Right renal cortex interstitium (tissue), 3 donors: ENCODE data around the gene CACHD1. TPM values are rescaled to one million over a fixed set of nuclear protein-coding genes. Genes with fewer than 3 reads are reported as not detected.
"Not testable (repeated sequence)": the region's sequence is repeated elsewhere in the genome, so short reads cannot be mapped to it uniquely, and the experiment has no call there.

Source experiments
- DNase-seq, 3 donors: peaks; one replicate each; pipeline ENCODE4 v3.0.0-alpha.2; 2013; ENCODE audit warnings: low read depth in 3 of 3, low spot score in 2 of 3
- polyA plus RNA-seq, 3 donors: library from polyadenylated mRNA; unstranded; fragments of 120-200 nt; gene quantifications; one replicate each; pipeline ENCODE4 v1.2.1, GENCODE V29; 2013; ENCODE audit not compliant: insufficient read length in 3 of 3

The CACHD1 gene
- polyA plus RNA-seq, 3 donors: 50.7 to 66.3 (median 56.8) TPM

DNA sequence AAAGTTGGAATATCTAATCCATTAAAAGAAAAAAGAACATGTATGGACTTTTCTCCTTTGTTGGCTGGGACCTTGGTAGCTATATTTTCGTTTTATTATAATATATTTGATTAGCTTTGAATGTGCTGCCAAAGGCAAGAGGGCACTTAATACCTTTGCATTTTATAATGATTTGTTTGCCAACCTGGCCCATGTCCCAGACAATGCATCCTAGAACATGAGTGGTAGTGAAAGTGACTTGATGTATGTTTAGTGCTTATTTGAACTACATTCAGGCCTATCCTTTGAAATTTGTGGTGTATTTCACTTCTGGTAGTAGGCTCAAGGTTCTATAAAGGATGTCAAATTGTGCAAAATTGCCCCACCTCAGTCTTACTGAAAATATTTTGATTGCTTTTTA lies 25.9 kb downstream of the CACHD1 start:
- DNase-seq: no peak

DNA sequence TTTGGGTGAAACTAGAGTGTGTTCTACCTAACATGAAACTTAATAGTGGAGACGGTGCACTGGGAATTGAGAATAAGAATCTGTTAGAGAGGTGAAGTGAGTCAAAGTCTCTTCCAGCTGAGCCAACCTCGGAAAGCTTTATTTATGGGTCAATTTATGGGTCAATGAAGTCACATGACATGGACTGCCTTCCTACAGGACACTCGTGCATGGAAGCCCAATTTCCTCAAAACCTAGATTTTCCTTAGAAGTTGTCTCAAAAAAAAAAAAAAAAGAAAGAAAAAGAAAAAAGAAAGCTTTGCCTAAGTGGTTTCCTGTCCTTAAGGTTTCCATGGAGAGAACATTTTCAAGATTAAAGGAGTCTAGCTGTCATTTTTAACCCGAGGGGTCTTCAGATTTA lies 26.7 kb downstream of the CACHD1 start:
- no peak for DNase-seq

DNA sequence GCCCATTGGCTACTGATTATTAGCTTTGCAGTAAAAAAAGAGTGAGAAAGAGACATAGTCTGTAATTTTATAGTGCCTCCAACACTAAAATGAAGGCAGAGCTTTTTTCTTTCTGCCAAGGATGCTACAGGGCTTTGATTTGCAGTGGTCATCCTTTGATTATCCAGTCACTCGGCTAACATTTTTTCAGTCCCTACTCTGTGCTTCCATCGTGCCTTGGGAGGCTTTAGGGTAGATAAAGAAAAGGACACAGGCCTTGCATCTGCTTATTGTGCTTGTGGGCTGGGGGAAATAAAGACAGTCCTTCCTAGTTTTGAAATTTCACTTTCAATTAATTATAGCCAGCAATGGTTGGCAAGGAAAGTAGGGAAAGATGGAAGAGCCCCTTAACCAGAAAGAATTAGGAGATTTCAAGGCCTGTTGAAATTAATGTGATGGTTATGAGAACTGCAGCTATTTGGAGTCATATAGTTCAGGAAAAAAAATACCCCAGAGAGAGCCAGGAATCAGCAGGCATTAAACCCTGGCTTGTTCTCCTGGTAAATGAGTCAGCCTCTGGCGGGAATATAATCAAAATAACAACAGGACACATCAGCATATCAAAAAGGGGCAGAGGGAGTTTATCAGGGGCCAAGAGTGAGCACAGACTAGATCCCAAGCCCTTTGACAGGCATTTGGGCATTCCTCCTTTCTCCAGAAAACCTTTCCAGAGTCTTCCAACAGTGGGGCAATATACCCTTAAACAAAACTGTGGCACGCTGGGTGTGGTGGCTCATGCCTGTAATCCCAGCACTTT lies 27.4 kb downstream of the CACHD1 start:
- no peak for DNase-seq

DNA sequence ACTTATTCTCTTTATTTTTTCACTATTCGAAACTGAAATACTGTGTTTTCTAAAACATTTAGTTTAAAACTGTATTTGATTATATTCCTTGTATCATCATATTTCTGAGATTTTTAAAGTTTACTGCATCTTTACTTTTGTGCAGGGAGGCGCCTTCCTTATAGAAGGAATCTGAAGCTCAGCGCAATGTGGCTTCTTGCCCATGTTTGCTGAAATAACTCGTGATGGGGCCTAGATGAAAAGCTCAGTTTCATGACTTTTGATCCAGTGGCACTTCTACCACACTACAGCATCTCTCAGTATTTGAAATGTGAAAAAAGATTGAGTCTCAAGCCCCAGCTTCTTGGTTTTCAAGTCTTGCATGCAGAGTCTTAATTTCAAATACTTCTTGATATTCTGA lies 28.4 kb downstream of the CACHD1 start:
- no peak for DNase-seq

DNA sequence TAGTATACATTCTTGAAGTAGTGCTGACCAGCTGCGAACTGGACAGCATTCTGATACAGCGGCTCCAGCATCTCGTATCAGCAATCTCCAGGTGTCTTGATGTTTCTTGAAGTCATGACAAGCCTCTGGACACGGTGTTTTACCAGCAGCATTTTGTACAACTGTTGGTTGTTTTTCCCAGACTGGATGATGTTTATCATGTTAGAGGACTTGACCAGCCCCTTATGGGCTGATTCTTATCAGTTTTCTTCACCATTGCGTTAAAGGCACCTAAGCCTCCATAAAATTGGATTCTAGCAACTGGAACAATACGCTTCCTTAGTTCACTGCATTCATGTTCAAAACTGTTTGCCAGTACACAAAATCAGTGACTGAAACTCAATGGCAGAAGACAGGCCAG lies 29.1 kb downstream of the CACHD1 start:
- DNase-seq: no peak

DNA sequence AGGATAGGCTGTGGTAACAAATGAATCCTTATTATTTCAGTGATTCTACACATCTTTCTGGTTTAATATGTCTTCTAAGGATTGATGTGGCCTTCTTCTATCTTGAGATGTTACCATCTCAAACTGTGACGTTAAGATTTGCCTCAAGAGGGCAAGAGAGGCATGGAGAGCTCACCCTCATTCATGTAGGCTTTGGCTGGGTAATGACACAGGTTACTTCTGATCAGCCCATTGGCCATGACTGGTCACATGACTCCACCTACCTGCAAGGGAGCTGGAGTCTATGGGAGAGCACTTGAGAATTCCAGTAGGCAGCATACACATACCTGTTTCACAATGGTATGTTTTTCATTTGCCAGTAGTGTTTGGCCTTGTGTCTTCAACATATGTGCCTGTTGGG lies 30.0 kb downstream of the CACHD1 start:
- DNase-seq: no peak

DNA sequence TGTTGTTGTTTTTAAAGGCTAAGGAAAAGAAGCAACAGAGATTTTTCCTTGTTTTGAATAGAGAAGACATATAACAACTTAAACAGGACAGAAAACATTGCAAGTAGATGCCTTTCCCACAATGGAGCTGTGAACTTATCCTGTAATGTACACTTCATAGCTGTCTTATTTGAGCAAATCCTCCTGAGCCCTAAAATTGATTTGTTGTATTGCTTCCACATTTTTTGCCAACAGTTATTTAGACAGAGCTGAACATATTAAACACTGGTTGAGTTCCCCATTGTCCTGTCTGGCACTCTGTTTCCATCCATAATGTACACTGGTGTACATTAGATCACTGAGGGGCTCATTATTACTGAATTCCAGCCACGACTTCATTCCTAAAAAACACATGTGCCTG lies 32.2 kb downstream of the CACHD1 start:
- DNase-seq: peak in 1 of 3 donors; percentile 47

DNA sequence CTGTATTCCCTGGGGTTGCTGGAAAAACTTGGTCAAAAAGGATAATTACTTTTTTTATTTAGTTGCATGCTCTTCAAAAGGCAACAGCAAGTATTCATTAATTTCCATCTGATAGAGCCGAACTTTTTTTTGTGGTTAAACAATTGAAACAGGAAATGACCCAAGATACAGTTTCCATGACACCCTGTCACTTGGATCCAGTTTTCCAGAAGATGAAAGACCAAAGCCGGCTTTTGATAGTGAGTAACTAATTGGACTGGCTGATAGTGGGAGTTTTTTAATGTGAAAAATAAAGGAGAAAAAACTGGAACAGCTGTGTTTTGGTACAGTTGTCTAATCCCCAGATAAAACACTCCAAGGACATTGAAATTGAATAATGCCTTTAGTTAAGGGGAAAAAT lies 33.0 kb downstream of the CACHD1 start:
- no peak for DNase-seq

DNA sequence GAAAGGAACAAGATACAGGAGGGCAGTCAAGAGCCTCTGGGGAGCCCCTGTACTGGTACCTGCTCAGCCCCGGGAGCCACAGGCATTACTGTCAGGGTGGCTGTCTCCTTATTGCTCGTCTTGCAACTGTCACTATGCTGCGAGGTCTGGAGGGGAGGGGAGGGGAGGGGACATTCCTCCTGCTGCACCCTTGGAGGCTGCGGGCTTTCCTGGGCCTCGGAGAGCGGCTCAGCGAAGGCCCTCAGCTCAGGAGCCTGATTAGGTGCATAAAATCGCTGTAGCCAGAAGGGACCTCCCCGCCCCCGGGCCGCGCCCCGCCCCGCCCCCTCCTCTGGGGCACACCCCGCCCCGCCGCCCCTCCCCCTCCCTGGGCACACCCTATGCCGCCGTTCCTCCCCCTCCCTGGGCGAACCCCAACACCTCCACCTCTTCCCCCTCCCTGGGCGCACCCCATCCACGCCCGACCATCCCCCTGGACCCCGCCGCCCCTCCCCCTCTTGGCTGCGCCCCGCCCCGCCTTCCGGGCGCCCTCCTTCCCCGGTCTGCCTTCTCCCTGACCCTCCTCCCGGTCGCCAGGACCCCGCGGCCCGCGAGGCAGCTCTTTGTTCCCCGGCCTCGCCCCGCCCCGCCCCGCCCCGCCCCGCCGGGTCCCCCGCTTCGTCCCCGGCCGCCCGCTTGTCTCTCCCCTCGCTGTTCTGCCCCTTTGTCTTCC lies 35.5 kb downstream of the CACHD1 start:
- DNase-seq: no peak

DNA sequence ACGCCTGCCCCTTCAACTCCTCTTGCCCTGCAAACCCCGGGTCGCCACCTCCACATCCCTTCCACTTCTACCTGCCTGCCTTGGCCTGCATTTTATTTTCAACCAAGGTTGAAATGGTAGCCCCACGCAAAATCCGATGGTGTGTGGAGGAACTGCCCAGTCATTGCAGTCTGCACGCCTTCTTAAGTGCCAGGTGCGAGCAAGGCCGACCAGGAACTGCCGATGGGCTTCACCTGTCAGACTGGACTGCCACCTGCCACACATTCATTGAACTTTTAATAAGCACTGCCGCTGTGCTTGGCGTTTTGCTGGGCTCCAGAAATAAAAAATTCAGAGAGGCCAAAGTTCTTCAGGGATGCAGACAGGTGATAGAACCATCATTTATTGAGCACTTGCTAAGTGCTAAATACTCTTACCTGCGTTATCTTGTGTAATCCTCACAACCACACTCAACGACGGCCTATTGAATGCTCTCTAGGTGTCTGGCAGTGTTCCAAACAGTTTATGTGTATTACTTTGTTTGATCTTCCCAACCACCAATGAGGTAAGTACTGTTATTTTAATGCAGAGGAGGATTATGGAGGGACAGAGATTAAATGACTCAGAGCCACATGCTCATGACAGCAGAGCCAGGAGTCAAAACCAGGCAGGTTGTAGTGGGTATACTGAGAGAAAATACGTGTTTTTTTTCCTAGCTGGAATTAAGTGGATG lies 36.2 kb downstream of the CACHD1 start:
- DNase-seq: no peak

DNA sequence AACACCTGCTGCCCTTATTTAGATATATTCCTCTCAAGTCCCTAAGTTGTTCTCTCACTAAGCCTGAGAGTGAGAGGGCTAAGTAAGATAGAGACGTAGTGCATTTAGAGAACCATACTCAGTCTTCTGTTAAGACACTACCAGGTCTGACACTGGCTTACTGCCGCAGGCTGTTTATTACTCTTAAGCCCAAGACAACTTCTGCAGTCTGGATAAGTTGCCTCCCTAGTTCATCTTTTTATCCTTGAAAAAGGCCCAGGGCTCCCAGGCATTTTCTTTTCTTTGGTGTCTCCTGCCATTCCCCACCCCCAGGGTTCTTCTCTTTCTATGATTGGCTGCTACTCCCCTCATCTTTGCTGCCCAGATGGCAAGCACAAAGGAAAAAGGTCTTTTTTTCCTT lies 38.7 kb downstream of the CACHD1 start:
- DNase-seq: no peak

DNA sequence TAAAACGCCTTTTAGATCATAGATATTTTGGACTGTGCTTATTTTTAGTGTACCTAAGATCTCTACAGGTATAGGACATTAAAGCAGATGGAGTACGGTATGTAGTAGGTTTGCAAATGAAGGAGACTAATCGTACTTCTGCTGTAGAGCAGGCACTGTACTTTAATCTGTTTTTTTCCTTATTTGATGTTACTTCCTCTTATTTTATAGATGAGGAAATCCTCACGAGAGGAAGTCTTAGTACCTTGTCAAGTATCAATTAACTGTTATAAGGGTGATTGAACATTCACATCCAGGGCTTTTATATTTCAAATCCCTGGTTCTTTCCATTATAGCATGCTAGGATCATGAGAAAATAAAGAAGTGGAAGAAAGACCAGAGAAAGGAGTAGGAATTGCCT lies 41.1 kb downstream of the CACHD1 start:
- no peak for DNase-seq

DNA sequence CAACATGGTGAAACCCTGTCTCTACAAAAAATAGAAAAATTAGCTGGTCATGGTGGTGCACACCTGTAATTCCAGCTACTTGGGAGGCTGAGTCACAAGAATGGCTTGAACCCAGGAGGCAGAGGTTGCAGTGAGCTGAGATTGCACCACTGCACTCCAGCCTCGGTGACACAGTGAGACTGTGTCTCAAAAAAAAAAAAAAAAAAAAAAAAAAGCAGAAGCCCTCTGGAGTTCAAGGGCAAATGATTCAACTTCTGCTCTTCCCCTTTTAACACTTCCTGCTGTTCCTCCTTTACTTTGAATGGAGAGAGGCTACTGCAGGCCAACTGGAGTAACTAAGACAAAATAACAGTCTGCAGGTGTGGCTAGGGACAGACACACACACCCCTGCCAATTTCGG lies 42.3 kb downstream of the CACHD1 start:
- not testable (repeated sequence) for DNase-seq

DNA sequence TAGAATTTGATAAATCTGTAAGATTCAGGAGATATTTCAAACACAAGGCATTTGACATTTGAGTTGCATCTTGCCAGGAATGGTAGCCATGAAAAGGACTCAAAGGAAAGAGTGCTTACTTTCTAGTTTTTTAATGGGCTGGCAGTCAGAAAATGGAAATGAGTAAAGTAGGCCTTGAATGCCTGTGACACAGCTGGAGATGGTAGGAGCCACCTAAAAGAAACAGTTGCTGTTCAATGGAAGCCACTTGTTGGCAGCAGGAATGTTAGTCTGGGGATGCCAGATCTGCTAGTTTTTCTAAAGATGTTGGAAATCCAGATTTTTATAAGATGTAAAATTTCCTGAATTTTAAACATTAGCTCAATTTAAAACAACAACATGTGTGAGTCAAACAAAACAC lies 43.6 kb downstream of the CACHD1 start:
- no peak for DNase-seq

DNA sequence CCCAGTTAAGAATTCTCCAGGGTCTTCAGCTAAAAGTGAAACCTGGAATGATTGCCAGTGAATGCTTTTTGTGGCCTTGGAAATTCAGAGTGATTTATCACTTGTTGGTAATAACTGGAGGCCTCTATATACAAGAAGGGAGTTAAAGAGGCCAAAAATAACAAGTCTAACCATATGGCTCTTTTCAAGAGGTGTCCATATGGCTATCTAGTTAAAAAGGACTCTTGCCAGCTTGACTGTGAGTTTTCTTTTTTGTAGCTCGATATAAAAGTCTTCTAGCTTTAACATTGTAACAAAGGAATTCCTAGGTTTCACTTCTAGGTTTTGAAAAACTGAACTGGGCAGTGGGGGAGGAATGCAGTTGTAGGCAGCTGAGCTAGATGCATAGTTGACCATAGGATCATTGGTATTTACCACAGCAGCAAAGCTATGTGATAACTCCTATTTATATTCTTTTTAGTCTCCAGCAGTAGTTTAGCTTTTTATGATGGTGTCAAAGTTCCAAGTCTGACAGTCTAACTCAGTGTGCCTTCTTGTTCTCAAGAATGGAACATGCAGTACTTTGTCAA lies 44.4 kb downstream of the CACHD1 start:
- peak; percentile 76 to 83 (median 83) for DNase-seq

DNA sequence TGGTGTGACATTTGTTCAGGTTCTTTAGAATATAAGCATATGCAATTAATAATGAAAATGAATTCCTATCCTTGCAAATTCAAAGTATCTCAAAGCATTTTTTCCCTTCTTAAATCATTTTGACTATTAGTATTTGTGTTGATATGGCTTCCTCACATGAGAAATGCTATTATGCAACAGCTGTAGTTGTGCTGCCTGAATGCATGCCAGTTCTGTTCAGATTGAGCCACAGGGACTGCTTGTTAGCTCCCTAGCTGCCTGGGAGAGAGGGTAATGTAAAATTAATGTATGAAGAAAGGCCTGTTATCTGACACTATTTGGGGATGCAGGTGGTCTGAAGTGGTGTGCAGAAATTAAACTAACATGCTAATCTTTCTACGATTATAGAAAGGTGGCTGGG lies 45.5 kb downstream of the CACHD1 start:
- no peak for DNase-seq

DNA sequence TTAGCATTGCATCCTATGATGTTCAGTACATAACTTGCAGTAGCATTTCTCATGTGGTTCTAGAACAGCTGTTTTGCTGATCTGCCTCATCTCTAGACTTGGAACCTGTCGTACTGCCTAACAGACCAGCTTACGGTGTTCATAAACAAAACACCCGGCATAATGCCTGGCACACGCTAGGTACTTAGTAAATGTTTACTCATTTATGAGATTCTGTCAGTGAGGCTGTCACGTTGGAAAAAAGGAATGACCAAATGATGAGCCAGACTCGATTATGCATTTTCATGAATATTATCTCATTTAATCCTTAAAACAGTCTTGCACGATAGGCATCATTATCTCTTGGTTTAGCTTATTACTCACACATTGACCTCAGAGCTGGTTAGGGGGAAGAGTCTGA lies 46.4 kb downstream of the CACHD1 start:
- no peak for DNase-seq

DNA sequence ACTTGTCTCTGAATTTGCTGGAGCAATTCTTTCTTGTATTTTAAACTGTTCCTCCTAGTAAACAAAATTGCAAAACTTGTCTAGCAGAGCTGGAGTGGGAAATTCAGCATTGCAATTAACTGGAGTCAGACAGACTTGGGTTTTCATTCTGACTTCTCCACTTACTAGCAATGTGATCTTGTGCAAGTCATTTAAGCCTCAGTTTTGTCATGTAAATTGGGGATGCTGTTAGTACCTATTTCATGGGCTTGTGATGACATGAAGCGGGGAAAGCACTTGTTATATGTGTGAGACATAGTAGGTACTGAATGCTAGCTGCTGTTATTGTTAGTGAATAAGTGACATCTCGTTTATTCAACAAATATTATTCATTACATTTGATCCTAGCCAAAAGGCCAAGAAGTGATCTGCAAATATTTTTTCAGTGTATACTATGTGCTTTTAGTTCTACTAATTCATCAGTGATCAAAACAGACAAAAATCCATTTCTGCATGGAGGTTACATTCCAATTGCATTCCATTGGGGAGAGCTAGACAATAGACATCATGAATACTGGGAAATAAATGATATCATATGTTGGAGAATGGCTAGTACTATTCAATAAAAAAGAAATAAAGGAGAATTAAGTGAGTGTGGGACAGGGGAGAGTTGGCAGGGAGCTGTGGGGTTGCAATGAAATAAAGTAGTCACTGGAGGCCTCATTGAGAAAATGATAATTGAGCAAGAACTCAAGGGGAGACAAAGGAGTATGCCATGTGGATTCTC lies 47.1 kb downstream of the CACHD1 start:
- DNase-seq: no peak

DNA sequence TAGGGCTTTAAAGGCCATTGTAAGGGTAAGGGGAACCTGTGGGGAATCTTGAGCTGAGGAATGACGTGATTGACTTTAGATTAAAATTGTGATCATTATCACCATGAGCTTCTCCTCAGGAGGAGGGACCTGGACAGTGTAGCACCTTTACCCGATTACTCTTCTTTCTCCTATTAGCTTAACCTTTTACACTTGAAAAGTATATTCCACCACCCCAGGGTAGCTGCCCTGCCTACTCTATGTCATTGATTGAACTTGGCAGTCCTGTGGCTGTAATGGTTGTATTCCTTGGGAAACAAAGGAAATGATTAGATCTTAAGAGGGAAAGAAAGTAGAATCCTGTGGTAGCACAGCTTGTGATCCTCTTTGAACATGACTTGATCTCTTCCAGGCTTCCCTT lies 47.7 kb downstream of the CACHD1 start:
- no peak for DNase-seq

DNA sequence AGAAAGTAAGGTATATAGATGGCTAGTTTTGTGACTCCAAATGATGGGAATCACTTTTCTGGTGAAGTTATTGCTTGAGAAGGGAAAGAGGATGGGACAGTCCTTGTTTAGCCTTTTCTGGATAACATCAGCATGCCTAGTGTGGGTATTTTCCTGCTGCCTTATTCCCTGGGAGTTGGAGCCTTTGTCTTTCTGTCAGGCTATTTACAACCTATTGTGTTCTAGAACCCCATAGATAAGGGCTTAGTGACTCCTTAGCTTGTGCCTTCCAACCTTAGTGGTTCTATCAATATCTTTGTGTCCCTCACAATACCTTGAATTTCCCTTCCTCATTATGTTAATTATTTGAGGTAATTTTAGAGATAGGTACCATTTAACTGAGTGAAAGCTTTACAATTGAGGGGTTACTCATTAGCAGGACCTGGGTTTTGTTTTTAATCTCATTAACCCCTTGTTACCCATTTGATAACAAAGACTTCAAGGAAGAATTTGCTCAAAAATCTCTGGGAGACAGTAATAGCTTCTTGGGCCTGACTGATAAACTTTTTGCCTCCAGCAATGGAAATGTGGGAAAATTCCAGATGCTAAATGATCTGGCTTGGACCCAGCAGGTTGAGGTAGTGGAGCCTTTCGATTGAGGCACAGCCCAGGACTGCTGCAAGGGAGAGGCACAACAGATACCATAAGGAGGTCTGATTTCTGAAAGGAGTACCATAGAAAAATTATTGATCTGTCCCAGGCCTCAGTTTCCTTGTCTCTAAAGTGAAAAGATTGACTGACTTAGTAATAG lies 49.0 kb downstream of the CACHD1 start:
- DNase-seq: no peak
